HepG2 (cell line): ENCODE results near the gene SEC14L2. TPM values are rescaled to one million over a fixed set of nuclear protein-coding genes. Genes with fewer than 3 reads are reported as not detected.
A peak's percentile ranks its signal among the peaks of the same experiment; 100 is the strongest.

Source experiments
- CBX1 ChIP-seq: IDR thresholded peaks from one replicate; pipeline ENCODE4 v1.6.1; 2016; ENCODE audit warnings: antibody characterized with exemption, low read depth
- CEBPG ChIP-seq: IDR thresholded peaks from 2 replicates; pipeline ENCODE4 v1.6.1; 2016
- MAF1 ChIP-seq: sonication (generic); formaldehyde crosslinking; IDR thresholded peaks from 2 replicates; pipeline ENCODE4 v1.5.0; 2020; ENCODE audit warnings: missing genetic modification reagents, borderline replicate concordance
- MTA1 ChIP-seq: sonication (generic); formaldehyde crosslinking; IDR thresholded peaks from 2 replicates; pipeline ENCODE4 v1.4.0; 2020; ENCODE audit warnings: missing genetic modification reagents, mild to moderate bottlenecking, borderline replicate concordance
- NFYB ChIP-seq: sonication (generic); formaldehyde crosslinking; IDR thresholded peaks from 2 replicates; pipeline ENCODE4 v1.4.0; 2020; ENCODE audit warnings: missing genetic modification reagents
- PTBP1 ChIP-seq: fragments of 200-400 bp; formaldehyde crosslinking; IDR thresholded peaks from 2 replicates; pipeline ENCODE4 v1.6.1; 2018; ENCODE audit warnings: low read length, low read depth; ENCODE audit not compliant: poor library complexity, severe bottlenecking
- SNRNP70 ChIP-seq: fragments of 200-400 bp; formaldehyde crosslinking; IDR thresholded peaks from 2 replicates; pipeline ENCODE4 v1.6.1; 2017; ENCODE audit warnings: mild to moderate bottlenecking, low read depth, low read length, moderate library complexity
- ZFP1 ChIP-seq: IDR thresholded peaks from 2 replicates; pipeline ENCODE4 v1.6.1; 2016
- ZSCAN20 ChIP-seq: sonication (generic); formaldehyde crosslinking; IDR thresholded peaks from 2 replicates; pipeline ENCODE4 v1.4.0; 2020; ENCODE audit warnings: missing genetic modification reagents, mild to moderate bottlenecking, borderline replicate concordance
- polyA plus RNA-seq, 8 experiments: library from polyadenylated mRNA; depleted of rRNA in 3 of 8; stranded (reverse) in 7 of 8; unstranded in 1 of 8; fragments of >200 nt; fragmentation: Illumina TruSeq in 4 of 8; extraction: Trizol in 4 of 8; gene quantifications; 2 replicates each; pipeline versions ENCODE4 v1.2.1 to v1.2.3, GENCODE V29; 2011 to 2016; ENCODE audit warnings: low read depth in 4 of 8, missing spikeins in 1 of 8, mixed read lengths in 1 of 8; ENCODE audit not compliant: insufficient read depth in 1 of 8
- total RNA-seq, 5 experiments: library from RNA; depleted of rRNA; stranded (reverse); fragments of >200 nt; fragmentation: Illumina TruSeq; extraction: Trizol; gene quantifications; 2 replicates each; pipeline ENCODE4 v1.2.3, GENCODE V29; 2016; ENCODE audit warnings: low read depth in 1 of 5
- TF ChIP-seq, protein P1 (sequence below): sonication (generic); formaldehyde crosslinking; IDR thresholded peaks from 2 replicates; pipeline ENCODE4 v1.4.0; 2020; ENCODE audit warnings: missing genetic modification reagents, borderline replicate concordance
- TF ChIP-seq, protein P2 (sequence below), 2 experiments: fragments of 450-650 bp in 1 of 2; sonication (generic) in 1 of 2; formaldehyde crosslinking in 1 of 2; IDR thresholded peaks; 2 replicates each; pipeline versions ENCODE4 v1.6.1 to v1.8.0; 2016 to 2022; ENCODE audit warnings: antibody characterized with exemption in 1 of 2, mild to moderate bottlenecking in 1 of 2, missing genetic modification reagents in 1 of 2
- TF ChIP-seq, protein P3 (sequence below): sonication (generic); formaldehyde crosslinking; IDR thresholded peaks from 2 replicates; pipeline ENCODE4 v1.4.0; 2020; ENCODE audit warnings: missing genetic modification reagents
- TF ChIP-seq, protein P4 (sequence below): sonication (generic); formaldehyde crosslinking; IDR thresholded peaks from 2 replicates; pipeline ENCODE4 v1.4.0; 2020; ENCODE audit warnings: mild to moderate bottlenecking, low read depth, missing genetic modification reagents

The SEC14L2 gene
- total and polyA plus RNA-seq, 2 of the 13 experiments (the other 11 are each of a cell fraction or from before 2014, with no cell fraction given): 4.1 to 5.1 TPM

DNA sequence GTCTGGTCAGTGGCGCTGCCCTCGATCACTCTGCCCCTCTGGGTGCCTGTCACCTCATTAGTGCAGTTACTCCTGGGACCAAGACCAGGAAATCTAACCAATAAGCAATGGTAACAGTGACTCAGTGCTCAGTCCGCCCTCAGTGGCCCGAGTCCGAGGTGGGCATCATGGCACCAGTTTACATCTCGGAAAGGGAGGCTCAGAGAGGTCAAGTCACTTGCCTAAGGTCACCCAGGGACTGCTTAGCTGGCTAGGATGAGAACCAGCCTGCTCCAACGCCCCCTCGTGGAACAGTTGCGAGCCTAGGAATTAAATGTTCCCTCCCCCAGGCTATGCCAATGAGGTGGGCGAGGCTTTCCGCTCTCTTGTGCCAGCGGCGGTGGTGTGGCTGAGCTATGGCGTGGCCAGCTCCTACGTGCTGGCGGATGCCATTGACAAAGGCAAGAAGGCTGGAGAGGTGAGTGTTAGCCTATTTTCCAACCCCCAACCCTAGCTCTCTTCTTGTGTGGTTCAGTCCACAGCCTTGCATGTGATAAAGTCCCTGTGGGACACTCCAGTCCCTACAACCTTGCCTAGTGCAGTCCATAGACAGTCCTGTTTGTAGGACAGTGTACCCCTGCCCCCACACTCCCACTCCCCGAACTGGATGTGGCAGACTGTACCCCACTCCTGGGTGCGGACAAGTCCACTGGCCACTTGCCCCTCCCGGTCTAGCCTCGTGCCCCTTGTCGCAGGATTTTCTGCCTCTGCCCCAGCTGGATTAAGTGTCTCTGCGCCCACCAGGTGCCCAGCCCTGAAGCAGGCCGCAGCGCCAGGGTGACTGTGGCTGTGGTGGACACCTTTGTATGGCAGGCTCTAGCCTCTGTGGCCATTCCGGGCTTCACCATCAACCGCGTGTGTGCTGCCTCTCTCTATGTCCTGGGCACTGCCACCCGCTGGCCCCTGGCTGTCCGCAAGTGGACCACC is 29.9 kb downstream of the SEC14L2 start (continued):
- TF ChIP-seq, protein P1, sequence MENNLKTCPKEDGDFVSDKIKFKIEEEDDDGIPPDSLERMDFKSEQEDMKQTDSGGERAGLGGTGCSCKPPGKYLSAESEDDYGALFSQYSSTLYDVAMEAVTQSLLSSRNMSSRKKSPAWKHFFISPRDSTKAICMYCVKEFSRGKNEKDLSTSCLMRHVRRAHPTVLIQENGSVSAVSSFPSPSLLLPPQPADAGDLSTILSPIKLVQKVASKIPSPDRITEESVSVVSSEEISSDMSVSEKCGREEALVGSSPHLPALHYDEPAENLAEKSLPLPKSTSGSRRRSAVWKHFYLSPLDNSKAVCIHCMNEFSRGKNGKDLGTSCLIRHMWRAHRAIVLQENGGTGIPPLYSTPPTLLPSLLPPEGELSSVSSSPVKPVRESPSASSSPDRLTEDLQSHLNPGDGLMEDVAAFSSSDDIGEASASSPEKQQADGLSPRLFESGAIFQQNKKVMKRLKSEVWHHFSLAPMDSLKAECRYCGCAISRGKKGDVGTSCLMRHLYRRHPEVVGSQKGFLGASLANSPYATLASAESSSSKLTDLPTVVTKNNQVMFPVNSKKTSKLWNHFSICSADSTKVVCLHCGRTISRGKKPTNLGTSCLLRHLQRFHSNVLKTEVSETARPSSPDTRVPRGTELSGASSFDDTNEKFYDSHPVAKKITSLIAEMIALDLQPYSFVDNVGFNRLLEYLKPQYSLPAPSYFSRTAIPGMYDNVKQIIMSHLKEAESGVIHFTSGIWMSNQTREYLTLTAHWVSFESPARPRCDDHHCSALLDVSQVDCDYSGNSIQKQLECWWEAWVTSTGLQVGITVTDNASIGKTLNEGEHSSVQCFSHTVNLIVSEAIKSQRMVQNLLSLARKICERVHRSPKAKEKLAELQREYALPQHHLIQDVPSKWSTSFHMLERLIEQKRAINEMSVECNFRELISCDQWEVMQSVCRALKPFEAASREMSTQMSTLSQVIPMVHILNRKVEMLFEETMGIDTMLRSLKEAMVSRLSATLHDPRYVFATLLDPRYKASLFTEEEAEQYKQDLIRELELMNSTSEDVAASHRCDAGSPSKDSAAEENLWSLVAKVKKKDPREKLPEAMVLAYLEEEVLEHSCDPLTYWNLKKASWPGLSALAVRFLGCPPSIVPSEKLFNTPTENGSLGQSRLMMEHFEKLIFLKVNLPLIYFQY (CRISPR knock-in tag): no peak
- TF ChIP-seq SNRNP70 (no peak), NFYB (CRISPR knock-in tag) (no peak), ZSCAN20 (no peak), MTA1 (CRISPR knock-in tag) (0 out of 2 replicates have a peak, but pooled peaks have one; percentile 17), CEBPG (CRISPR knock-in tag) (no peak), ZFP1 (CRISPR knock-in tag) (no peak), CBX1 (peak; percentile 16), MAF1 (CRISPR knock-in tag) (no peak), PTBP1 (no peak)
- TF ChIP-seq, protein P2, sequence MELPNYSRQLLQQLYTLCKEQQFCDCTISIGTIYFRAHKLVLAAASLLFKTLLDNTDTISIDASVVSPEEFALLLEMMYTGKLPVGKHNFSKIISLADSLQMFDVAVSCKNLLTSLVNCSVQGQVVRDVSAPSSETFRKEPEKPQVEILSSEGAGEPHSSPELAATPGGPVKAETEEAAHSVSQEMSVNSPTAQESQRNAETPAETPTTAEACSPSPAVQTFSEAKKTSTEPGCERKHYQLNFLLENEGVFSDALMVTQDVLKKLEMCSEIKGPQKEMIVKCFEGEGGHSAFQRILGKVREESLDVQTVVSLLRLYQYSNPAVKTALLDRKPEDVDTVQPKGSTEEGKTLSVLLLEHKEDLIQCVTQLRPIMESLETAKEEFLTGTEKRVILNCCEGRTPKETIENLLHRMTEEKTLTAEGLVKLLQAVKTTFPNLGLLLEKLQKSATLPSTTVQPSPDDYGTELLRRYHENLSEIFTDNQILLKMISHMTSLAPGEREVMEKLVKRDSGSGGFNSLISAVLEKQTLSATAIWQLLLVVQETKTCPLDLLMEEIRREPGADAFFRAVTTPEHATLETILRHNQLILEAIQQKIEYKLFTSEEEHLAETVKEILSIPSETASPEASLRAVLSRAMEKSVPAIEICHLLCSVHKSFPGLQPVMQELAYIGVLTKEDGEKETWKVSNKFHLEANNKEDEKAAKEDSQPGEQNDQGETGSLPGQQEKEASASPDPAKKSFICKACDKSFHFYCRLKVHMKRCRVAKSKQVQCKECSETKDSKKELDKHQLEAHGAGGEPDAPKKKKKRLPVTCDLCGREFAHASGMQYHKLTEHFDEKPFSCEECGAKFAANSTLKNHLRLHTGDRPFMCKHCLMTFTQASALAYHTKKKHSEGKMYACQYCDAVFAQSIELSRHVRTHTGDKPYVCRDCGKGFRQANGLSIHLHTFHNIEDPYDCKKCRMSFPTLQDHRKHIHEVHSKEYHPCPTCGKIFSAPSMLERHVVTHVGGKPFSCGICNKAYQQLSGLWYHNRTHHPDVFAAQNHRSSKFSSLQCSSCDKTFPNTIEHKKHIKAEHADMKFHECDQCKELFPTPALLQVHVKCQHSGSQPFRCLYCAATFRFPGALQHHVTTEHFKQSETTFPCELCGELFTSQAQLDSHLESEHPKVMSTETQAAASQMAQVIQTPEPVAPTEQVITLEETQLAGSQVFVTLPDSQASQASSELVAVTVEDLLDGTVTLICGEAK (IDR thresholded peaks at IDR 0.05): no peak
- TF ChIP-seq, protein P2 (CRISPR knock-in tag; IDR thresholded peaks at IDR 0.05): no peak
- TF ChIP-seq, protein P3, sequence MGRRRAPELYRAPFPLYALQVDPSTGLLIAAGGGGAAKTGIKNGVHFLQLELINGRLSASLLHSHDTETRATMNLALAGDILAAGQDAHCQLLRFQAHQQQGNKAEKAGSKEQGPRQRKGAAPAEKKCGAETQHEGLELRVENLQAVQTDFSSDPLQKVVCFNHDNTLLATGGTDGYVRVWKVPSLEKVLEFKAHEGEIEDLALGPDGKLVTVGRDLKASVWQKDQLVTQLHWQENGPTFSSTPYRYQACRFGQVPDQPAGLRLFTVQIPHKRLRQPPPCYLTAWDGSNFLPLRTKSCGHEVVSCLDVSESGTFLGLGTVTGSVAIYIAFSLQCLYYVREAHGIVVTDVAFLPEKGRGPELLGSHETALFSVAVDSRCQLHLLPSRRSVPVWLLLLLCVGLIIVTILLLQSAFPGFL (CRISPR knock-in tag): no peak
- TF ChIP-seq, protein P4, sequence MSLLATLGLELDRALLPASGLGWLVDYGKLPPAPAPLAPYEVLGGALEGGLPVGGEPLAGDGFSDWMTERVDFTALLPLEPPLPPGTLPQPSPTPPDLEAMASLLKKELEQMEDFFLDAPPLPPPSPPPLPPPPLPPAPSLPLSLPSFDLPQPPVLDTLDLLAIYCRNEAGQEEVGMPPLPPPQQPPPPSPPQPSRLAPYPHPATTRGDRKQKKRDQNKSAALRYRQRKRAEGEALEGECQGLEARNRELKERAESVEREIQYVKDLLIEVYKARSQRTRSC (CRISPR knock-in tag): no peak
